ENCODE data around the gene LAMC3.
"Not testable (repeated sequence)": the region's sequence is repeated elsewhere in the genome, so short reads cannot be mapped to it uniquely, and the experiment has no call there.

The LAMC3 gene

DNA sequence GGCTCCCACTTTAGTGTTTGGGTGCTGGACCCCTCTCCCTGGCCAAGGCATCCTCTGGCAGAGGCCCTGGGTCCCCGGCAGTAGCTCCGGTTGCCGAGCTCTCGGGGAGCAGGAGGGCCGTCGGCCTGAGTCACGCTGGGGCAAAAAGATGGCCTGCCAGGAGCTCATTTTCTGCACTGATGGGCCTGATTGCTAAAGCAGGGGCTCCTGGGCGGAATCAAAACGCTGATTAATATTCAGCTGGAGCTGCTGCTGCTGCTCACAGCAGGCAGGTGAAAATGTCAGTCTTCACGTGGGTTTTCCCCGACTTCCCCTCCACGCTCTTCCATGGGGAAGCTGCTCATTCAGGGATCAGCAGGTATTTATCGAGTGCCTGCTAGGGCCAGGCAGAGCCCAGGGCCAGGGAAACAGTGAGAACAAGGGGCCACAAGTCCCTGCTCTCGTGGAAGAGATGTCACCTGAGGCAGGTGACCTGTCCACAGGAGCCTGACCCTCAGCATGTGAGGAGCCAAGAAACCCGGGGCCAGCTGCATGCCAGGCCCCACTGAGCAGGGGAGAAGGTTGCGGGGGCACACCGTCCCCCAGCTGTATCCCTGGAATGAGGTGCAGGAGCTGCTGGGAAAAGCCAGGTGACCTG, 22.1 kb downstream of the LAMC3 start:
- no peak for DNase-seq

DNA sequence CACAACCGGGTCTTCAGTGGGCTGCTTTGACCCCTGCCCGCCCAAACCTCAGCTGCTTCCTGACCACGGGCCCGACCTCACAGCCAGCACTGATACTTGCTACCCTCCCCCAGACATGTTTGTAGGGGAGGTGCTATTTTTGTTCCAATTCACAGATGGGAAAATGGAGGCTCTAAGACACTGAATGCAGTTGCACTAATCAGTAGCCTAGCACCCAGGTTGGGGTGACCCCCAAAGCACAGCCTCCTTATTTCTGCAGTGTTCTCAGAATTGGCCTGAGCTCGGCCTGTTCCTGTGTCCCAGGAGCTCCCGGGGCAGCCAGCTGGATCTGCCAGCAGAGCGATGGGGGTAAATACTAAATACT, 22.6 kb downstream of the LAMC3 start:
- DNase-seq, result no peak

DNA sequence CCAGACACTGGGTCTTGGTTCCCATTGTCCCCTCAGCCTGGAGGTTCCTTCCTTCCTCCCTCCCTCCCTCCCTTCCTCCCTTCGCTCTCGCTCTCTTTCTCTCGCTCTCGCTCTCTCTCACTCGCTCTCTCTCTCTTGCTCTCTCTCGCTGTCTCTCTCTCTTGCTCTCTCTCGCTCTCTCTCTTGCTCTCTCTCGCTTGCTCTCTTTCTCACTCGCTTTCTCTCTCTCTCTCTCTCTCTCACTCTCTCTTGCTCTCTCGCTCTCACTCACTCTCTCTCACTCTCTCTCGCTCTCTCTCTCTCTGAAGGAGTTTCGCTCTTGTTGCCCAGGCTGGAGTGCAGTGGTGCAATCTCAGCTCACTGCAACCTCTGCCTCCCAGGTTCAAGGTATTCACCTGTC, 23.4 kb downstream of the LAMC3 start:
- DNase-seq, result no peak

DNA sequence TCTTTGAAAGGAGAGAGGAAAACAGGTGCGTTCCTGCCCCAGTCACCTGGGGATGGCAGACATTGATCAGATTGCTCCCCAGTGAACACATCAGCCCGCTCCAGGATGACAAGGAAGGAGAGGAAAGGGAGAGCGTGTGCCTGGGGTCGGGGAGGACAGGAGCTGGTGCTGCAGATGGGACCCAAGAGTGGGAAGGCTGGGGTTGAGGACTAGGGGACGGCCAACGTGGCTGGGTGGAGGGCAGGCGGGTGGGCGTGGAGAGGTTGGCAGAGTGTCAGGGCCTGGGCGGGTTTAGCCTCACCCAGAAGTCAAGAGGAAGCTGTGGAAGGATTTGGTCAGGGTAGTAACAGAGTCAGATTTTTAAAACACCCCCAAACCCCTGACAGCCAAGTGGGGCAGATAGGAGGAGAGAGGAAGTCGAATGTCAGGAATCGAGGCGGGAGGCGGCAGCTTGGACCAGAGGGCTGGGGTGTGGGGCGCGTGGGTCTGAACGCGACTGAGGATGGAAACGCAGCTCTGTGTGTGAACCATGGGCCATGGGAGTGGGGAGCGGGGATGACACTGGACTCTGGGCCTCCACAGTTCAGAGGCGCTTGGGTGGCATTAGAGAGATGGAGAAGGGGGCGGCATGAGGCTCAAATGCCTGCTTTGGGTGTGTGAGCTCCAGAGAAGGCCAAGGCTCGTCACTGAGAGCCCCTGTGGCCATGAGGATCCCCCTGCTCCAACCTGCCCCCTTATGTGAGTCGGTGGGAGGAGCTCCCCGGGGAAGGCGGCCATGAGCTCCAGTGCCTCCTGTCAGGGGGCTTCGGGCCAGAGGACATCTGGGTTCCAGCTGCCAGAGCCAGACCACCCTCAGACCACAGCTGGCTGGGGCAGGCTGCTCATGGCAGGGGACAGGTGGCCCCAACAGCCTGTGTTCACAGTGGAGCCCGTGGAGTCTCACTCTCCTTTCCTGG, 24.6 kb downstream of the LAMC3 start:
- DNase-seq, result no peak

DNA sequence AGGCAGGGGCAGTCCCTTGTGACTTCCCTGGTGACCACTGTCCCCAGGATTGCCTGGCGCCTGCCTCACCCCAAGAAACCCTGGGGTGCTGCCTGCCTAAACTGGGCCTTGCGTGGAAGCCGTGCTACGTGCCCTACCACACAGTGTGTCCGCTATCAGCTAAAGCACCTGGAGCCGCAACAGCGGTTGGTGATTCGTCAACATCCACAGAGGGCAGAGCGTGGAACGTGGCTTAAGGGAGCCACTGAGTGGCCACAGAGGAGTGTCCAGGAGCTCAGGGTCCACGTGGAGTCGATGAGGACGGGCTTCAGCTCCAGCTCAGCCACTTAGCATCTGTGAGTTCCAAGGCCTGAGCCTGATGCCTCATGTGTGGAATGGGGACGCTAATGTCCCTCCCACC, 25.3 kb downstream of the LAMC3 start:
- DNase-seq, result no peak

DNA sequence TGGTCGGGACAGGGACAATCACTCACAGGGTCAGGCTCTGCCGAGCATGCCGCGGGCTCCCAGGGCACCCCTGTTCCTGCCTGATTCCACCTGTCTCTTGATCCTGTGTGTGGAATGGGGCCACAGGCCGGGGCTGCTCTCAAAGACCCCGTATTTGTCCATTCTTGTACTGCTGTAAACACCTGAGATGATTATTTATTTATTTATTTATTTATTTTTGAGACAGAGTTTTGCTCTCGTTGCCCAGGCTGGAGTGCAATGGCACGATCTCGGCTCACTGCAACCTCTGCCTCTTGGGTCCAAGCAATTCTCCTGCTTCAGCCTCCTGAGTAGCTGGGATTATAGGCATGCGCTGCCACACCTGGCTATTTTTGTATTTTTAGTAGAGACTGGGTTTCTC, 25.8 kb downstream of the LAMC3 start:
- not testable (repeated sequence) for DNase-seq

DNA sequence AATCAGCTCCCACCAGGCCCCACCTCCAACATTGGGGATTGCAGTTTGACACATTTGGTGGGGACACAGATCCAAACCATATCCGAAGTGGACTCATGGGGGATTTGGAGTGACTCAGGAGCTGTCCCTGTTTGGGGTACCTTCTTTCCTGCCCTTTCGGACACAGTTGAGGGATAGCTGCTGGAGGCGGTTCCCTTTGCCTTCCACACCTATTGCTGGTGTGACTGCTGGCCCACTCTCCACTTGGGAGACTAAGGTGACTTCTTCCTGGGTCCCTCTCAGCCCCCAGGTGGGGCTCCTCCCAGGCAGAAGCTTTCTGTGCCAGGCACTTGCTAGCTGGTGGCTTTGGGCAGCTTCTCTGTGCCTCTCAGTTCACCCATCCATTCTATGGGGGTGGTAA, 26.6 kb downstream of the LAMC3 start:
- no peak for DNase-seq

DNA sequence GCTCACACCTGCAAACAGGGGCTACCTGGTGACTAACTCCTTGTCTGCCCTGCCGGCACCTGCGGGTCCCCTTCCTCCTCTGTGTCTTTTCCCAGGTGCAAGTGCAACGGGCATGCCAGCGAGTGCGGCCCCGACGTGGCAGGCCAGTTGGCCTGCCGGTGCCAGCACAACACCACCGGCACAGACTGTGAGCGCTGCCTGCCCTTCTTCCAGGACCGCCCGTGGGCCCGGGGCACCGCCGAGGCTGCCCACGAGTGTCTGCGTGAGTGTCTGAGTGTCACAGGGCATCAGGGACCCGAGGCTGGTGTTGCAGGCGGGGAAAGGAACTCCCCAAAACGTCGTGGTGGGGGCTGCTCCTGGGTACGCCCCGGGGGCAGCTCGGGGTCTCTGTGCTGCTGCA, 27.1 kb downstream of the LAMC3 start:
- no peak for DNase-seq

DNA sequence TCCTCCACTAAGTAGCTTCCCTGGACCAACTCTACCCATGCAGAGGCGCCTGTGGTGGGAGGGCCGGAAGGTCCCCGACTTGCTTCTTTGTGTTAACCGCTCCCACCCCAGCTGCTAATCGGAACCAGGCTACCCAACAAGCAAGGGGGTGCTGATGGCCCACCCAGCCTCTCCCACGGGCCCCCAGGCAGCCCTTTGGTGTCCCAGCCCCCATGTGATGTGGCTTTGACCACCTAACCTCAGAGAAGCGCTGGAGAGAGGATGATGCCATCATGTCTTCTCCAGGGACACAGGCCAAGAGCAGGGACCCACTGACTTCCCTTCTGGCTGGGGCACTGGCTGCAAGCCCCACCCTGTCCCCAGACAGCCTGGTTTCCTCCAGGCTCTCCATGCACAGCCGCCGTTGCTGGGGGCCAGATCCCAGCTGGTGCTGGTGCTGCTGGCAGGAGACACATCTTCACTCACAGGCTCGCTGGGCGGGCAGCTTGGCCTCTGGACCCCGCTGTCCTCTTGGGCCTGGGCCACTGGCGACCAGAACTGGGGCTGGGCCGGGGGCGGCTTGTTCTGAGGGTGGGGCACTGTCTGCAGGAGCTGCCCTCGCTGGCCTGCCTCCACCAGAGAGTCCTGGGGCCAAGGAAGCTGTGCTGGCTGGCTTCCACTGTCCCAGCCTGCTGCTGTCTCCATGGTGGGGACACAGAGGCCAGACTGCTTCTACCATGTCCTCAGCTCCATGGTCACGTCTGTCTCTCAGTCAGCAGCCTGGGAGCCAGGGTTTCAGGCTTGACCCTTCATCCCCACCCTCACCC, 27.8 kb downstream of the LAMC3 start:
- no peak for DNase-seq

DNA sequence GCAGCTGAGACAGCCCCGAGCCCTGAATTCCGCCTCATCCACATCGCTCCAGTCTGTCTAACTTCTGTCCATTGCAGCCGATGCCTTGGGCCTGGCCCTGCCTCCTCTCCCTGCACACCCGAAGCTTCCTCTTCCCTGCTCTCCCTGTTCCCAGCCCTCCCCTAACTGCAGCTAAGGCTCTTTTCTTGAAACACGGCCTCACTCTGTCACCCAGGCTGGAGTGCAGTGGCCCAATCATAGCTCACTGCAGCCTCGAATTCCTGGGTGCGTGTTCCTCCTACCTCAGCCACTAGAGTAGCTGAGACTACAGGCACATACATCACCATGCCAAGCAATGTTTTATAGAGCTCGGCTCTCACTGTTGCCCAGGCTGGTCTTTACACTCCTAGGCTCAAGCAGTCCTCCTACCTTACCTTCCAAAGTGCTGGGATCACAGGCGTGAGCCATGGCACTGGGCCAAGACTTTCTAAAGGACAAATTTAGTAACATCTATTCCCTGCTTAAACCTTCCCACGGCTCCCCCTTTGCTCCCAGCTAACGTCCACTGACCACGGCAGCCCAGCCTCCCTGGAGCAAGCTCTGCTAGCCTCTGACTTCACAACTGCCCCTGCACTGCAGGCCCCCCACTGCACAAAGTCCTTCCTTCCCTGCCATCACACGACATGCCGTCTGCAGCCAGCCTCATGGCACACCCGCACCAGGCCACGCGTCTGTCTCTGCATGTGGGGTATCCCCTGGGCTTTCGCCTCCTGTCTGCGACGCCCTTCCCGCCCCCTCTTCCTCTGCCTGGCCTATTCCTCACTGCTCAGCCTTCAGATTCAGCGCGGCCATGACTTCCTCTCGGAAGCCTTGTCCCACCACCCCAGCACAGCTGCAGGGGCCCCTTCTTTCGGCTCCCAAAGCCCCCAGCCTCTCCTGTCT, 28.6 kb downstream of the LAMC3 start:
- DNase-seq, result no peak

DNA sequence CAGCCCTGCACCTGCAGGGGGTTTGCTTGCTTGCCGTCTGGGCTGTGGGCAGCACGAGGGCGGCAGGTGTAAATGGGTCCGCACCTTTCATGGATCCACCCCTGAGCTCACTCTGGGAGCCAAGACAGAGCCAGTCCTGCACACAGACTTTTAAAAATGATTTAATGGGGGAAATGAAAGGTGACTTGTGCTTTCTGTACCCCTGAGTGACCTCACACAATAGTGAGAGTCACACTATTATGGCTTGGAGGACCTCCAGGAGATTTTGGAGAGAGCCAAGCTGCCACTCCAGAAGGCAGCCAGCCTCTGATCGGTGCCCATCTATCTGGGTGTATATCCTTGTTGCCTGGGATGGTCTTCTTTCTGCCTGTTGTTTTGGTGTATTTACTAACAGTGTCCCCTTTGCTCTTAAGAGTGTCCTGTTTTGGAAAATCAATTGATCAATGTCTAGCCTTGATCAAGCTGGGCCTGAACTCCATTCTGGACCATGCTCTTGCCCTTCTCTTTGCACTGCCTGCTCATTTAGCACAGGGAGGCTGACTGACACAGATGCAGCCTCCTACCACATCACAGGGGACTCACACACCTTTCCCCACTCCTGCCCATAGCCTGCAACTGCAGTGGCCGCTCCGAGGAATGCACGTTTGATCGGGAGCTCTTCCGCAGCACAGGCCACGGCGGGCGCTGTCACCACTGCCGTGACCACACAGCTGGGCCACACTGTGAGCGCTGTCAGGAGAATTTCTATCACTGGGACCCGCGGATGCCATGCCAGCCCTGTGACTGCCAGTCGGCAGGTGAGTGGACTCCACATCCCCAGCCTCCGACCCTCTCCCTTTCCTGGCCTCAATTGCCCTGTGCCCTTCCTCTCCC, 29.5 kb downstream of the LAMC3 start:
- no peak for DNase-seq

DNA sequence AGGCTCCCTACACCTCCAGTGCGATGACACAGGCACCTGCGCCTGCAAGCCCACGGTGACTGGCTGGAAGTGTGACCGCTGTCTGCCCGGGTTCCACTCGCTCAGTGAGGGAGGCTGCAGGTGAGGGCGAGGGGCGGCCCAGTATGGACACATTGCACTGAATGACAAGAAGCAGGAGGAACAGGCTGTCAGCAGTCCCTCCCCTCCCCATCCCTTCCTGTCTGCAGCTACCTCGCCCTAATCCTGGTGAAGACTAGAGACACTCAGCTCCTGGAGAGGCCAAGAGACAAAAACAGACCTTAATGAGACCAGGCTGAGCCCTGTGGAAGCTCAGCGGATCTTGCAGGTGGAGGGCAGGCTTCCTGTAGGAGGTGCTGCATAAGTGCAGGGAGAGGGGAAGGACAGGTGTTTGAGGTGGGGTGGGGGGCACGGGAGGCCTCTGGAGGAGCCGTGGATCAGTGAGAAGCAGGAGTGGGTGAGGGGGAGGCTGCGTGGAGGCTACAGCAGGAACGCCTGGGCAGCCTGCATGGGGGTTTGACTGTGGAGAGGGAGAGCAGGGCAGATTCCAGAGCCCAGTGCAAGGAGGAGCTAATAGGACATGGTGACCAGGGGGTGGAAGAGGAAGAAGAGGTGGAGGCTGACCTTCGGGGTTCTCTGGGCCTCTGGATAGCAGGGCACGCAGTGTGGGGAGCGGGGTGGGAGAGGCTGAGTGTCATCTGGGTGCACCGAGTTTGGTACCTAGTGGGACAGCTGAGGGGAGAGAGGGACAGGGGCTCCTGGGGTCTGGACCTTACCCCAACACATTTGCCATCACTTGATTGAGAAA, 30.4 kb downstream of the LAMC3 start:
- DNase-seq, result no peak

DNA sequence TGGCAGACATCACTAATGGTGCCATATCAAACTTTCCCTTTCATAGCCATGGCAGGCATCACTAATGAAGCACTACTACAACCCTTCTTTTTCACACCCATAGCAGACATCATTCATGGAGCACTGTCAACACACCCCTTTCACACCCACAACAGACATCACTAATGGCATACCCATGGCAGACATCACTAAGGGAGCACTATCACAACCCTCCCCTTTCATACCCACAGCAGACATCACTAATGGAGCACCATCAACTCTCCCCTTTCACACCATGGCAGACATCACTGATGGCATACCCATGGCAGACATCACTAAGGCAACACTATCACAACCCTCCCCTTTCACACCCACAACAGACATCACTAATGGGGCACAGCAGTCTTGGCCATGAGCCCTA, 33.7 kb downstream of the LAMC3 start:
- no peak for DNase-seq

DNA sequence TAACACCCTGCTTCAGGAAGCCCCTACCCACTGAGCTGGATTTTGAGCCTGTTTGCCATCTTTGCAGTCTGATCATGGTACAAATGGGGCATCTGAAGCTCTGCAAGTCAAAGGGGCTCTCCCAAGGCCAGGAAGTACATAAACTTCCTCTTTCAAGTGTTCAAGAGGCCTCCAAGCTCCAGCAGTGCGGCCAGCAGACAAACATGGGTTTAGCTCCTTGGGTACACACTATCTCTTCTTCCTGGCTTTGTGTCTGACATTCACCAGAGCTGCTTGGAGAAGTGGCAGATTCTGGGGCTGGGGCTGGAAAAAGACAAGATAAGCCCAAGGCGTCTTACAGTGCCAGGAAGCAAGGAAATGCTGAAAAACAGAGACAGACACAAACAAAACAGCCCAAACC, 34.1 kb downstream of the LAMC3 start:
- DNase-seq, result no peak

DNA sequence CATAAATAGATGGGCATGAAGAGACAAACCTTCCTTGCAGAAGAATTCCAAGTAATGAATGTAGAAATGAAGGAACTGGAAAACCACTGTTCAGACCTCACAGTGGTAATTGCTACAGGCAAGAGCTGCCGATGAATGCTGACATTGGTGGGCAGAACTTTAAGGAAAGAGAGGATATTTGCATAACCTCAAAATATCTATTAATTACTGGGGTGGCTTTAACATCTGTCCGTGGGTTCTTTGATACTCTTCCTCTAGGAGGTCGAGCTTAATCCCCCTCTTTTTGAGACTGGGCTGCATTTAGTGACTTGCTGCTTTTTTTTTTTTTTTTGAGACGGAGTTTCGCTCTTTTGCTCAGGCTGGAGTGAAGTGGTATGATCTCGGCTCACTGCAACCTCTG, 34.7 kb downstream of the LAMC3 start:
- no peak for DNase-seq

DNA sequence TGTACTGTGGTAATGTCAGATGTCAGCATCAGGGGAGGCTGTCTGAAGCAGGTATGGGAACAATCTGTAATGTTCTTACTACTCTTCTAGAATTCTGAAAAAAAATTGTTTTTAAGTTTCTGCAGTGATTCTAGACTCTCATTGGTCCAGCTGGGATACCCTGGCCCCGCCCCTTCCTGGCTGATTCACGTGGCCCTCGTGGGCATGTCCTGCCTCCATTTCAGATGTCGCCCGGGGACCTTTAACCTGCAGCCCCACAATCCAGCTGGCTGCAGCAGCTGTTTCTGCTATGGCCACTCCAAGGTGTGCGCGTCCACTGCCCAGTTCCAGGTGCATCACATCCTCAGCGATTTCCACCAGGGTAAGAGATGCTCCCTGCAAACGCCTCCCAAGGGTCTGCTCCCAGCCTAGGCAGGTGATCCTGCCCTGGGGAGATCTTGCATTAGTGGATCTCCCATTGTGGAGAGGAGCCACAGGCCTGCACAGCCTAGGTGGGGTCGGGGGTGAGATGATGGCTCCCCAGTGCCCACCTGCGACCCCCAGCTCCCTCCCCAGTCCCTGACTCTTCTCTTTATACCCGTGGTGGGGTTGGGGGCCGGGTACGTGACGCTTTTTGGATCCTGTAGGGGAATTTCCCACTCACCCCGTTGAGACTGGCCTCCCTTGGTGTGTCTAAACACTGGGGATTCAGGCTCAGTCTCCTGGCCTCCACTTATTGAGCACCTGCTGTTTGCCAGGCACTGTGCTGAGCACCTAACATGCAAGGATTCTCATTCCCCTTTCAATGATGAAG, 36.5 kb downstream of the LAMC3 start:
- DNase-seq, result no peak

DNA sequence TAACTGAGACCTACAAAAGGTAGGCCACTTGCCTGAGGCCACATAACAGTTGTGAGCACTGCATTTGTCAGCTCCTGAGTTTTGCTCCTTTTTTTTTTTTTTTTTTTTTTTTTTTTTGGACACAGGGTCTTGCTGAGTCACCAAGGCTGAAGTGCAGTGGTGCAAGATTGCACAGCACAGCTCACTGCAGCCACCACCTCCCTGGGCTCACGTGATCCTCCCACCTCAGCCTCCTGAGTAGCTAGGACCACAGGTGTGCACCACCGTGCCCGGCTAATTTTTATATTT, 37.1 kb downstream of the LAMC3 start:
- no peak for DNase-seq

DNA sequence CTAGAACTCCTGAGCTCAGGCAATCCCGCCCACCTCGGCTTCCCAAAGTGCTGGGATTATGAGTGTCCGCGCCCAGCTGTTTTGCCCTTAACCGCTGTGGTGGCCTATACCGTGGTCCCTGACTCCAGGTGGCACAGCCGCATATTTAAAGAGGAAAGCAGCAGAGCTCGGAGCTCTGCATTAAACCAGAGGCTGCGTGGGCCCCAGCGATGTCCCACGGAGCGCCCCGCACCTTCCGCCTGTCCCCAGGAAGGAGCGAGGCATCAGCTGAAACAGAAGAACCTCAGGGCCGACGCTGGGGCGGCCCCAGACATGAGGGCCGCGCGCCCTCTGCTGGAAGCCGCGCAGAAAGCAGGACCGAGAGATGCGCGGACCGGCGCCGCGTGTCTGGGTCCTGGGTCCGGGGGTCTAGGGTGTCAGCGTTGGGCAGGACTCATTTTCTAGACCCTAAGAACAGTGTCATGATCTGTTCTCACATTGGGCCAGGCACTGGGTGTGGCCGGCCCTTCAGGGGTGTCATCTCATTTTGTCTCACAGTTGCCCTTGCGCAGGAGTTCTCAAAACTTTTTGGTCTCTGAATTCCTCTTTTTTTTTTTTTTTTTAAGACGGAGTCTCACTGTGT, 37.7 kb downstream of the LAMC3 start:
- DNase-seq, result peak; percentile 42

DNA sequence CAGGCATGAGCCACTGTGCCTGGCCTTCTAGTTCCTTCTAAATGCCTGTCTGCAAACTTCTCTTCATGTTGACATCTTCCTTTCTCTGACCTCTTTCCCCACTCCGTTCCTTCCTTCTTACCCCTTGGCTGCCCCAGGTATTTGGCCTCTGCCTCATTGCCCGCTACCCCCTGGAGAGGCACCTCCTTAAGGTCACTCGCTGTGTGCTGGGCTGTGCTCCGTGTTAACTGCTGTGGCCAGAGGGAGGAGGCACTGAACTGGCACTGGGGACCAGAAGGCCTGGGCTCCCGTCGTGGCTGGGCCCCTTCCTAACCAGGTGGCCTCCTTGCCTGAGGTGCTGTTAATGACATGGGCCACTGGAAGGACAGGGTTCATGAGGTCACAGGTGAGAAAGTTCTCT, 39.4 kb downstream of the LAMC3 start:
- no peak for DNase-seq

DNA sequence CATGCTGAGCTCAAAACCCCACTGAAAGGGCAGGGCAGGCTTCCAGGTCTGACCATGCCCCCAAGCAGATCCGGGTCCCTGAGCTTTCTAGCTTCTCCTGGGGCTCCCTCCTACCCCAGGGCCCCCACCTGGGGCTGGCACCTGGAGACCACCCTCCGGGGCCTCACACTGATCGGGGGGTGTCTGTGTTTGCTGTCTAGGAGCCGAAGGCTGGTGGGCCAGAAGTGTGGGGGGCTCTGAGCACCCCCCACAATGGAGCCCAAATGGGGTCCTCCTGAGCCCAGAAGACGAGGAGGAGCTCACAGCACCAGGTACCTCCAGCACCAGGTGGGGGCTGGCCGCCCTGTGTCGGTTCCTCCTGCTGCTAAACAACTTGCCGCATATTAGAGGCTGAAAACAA, 39.8 kb downstream of the LAMC3 start:
- DNase-seq, result no peak

Data from NCI-H1694 (cell line).